ENCODE data around the gene TMEM116.
"Not testable (repeated sequence)": the region's sequence is repeated elsewhere in the genome, so short reads cannot be mapped to it uniquely, and the experiment has no call there.

TMEM116 gene

GRCh38 chr12:112009596-112009995 lies 3.4 kb downstream of the TMEM116 start:
- not testable (repeated sequence) for DNase-seq (ENCODE audit: low spot score)

DNA sequence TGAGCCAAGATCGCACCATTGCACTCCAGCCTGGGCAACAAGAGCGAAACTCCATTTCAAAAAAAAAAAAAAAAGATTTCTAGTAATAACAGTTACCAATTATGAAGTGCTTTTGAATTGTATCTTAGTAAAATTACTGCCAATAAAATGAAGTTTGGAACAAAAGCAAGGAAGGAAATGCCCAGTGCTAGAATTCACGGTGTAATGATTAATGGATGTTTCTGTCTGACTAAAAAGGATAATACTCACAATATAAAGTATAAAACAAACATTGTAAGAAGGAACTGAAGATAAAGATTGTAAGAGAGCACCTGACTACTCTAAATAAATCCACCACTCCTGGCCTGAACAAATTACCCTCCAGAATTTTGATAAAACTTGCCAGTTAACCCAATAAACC lies 4.0 kb downstream of the TMEM116 start:
- DNase-seq (ENCODE audit: low spot score), result no peak

DNA sequence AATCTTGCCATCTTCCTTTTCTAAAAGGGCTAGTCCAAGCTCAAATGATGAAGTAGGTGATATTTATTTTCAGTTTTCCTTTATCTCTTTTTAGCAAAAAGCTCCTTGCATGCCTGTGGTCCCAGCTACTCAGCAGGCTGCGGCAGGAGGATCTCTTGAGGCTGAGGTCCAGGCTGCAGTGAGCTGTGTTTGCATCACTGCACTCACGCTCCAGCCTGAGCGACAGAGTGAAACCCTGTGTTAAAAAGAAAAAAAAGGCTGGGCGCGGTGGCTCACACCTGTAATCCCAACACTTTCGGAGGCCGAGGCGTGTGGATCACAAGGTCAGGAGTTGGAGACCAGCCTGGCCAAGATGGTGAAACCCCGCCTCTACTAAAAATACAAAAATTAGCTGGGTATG lies 5.0 kb downstream of the TMEM116 start:
- DNase-seq (ENCODE audit: low spot score), result no peak

DNA sequence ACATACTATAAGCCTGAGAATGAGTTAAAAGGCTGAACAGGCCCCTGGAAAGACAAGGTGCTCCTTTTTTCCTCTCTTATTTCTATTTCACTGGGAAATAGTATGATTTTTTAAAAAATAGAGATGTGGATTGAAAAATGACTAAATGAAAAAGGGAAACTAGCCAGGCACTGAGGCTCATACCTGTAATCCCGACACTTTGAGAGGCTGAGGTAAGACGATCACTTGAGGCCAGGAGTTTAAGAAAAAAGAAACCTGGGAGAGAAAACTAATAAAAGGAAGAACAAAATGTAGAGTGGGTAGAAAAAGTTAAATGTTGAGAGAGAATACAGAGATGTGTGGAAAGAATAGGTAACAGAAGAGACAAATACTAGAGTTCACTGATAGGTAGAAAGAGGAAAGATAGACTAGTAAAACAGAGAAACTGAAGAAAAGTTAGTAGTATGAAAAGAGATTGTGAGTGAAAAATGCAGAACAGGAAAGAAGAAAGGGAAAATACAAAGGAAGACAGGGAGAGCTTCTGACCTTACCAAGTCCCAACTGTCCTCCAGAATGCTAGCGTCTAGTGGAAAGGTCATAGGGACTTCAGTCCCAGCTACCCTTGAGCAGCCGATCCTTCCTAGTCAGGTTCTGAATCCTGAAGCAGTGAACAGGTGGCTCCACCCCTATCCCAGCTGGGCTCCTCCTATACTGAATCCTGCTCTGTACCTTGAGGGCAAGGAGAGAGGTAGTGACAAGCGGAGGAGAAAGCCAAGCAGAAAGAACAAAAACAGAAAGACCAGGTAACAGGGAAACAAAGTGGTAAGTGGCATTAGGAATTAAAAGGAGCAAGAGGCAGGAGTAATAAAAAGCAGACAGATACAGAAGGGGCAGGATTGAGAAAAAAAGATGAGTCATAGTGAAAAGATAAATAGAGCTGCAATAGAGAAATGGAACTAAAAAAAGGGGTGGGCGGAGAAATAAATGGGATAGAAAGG lies 7.3 kb downstream of the TMEM116 start:
- DNase-seq (ENCODE audit: low spot score), result no peak

GRCh38 chr12:112004041-112004440 lies 8.9 kb downstream of the TMEM116 start:
- DNase-seq (ENCODE audit: low spot score), result no peak

DNA sequence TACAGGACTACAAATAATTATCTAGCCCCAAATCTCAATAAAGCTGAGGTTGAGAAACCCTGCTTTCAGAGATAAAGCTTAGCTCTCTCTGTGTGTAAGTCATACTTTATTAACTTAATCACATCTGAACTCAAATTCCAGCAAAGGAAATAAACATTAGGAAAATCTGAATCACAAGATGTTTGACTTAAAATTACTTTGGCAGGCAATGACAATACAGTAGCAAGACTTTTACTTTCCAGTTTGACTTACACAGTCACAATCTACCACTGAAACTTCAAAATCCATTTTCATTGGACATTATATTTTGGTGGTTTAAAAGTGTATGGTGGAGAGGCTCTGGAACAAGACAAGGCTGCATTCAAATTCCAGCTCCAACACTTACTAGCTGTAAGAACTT lies 11.4 kb downstream of the TMEM116 start:
- DNase-seq (ENCODE audit: low spot score), result no peak

- no peak for DNase-seq (ENCODE audit: low spot score)
These were observed 12.1 kb downstream of the TMEM116 start for GRCh38 chr12:112000820-112001219.

- not testable (repeated sequence) for DNase-seq (ENCODE audit: low spot score)
These were observed 13.8 kb downstream of the TMEM116 start for GRCh38 chr12:111999129-111999528.

DNA sequence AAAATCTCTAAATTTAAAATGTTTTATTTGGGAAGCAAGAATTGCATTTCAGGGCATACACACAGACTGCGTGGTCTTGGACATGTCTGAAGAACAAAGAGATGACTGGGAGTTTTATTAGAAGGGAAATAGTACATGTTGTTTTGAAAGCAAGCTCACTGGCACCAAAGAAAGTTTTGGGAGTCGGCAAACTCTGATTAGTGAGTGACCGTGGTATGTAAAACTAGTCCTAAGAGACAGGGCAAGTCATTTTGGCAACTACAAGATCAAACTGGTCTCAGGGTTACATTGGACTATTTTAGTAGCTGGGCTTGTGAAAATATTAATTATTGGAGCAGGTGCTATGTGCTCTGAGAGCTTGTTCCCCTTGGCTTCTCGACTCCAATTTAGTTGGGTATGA lies 14.9 kb downstream of the TMEM116 start:
- no peak for DNase-seq (ENCODE audit: low spot score)

DNA sequence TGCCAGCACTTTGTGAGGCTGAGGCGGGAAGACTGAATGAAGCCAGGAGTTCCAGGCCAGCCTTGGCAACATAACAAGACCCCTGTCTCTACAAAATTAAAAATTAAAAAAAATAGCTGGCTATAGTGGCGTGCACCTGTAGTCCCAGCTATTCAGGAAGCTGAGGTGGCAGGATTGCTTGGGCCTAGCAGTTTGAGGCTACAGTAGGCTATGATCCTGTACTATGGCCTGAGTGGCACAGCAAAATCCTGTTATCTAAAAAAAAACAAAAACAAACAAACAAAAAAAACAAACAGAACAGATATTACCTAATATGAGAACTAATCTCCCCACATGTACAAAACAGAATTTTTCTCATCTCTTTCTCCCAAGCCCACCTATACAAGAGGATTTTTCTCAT lies 15.7 kb downstream of the TMEM116 start:
- no peak for DNase-seq (ENCODE audit: low spot score)

DNA sequence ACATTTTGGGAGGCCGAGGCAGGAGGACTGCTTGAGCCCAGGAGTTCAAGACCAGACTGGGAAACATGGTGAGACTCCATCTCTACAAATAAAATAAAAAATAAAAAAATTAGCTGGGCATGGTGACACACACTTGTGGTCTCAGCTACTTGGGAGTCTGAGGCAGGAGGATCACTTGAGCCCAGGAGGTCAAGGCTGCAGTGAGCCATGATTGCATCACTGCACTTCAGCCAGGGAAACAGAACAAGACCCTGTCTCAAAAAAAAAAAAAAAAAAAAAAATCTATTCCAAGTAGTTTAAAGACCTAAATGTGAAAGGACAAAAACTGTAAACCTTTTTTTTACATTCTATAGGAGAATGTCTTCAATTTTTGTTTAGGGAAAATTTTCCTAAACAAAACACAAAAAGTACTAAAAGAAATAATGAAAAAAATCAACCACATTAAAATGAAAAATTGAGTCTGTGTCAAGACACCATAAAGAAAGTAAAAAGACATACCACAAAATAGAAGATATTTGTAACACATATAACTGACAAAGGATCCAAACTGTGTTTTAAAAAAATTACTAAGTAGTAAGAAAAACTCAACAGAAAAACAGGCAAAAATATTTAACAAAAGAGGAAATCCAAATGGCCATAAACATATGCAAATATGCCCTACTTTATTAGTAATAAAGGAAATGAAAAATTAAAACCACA lies 17.0 kb downstream of the TMEM116 start:
- DNase-seq (ENCODE audit: low spot score), result no peak

GRCh38 chr12:111994211-111995111 lies 18.5 kb downstream of the TMEM116 start:
- not testable (repeated sequence) for DNase-seq (ENCODE audit: low spot score)

- no peak for DNase-seq (ENCODE audit: low spot score)
These were observed 19.4 kb downstream of the TMEM116 start for GRCh38 chr12:111993292-111994150.

DNA sequence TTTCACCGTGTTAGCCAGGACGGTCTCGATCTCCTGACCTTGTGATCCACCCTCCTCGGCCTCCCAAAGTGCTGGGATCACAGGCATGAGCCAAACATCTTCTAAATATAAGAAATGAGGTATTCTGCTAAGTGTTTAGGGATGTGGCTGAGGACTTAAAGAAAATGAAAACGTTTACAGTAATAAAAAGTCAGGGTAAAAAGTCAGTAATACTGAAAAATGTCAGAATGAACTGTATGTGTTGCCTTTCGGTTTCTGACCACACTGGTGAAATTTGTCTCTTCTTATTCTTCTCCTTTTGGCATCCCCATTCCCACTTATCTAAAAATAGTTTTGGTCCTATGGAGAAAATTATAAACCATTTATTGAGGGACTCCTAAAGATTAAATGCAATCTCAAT lies 20.5 kb downstream of the TMEM116 start:
- no peak for DNase-seq (ENCODE audit: low spot score)

GRCh38 chr12:111991946-111992345 lies 21.0 kb downstream of the TMEM116 start:
- DNase-seq (ENCODE audit: low spot score), result no peak

- no peak for DNase-seq (ENCODE audit: low spot score)
These were observed 21.4 kb downstream of the TMEM116 start for GRCh38 chr12:111991535-111991934.

GRCh38 chr12:111984820-111985219 lies 28.1 kb downstream of the TMEM116 start:
- no peak for DNase-seq (ENCODE audit: low spot score)

DNA sequence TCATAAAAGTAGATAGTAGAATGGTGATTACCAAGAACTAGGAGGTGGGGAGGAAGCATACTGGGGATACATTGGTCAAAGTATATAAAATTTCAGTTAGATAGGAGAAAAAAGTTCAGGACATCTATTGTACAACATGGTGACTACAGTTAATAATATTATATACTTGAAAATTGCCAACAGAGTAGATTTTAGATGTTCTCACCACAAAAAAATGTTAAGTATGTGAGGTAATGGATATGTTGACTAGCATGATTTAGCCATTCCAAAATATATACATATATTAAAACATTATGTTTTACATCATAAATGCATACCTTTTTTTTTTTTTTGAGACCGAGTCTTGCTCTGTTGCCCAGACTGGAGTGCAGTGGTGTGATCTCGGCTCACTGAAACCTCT lies 31.0 kb downstream of the TMEM116 start:
- no peak for DNase-seq (ENCODE audit: low spot score)

GRCh38 chr12:111980598-111980997 lies 32.4 kb downstream of the TMEM116 start:
- DNase-seq (ENCODE audit: low spot score), result no peak

- no peak for DNase-seq (ENCODE audit: low spot score)
These were observed 34.4 kb downstream of the TMEM116 start for GRCh38 chr12:111978545-111978944.

DNA sequence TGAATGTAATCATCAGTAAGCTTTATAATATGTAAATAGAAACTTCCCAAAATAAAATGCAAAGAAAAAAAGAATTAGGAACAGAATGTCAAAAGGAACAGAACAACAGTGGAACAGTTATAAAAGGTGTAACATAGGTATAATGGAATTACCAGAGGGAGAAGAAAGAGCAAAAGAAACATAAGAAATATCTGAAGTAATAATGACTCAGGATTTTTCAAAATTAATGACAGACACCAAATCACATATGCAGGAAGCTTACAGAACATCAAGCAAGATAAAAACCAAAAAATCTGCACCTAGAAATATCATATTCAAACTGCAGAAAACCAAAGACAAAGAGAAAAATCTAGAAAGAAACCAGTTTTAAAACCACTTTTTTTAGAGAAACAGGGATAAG lies 36.1 kb downstream of the TMEM116 start:
- no peak for DNase-seq (ENCODE audit: low spot score)

Measured in pons (tissue), 1 donor.